T-helper 2 cell treated with Interferon-gamma antibody and Interleukin-4, amounts not matched to agents 5 μg/mL and 100 μg/mL, for 36 hours (primary cell): ENCODE measurements around the gene APH1B.
"Not testable (repeated sequence)": the region's sequence is repeated elsewhere in the genome, so short reads cannot be mapped to it uniquely, and the experiment has no call there.

Source experiments
- DNase-seq: peaks from one replicate; pipeline ENCODE4 v3.0.0; 2021; ENCODE audit warnings: low spot score
- H3K27ac Mint-ChIP-seq: one replicate; pipeline ENCODE4 v1.8.0; 2021; ENCODE audit warnings: mild to moderate bottlenecking, mixed read lengths
- H3K27me3 Mint-ChIP-seq: one replicate; pipeline ENCODE4 v1.8.0; 2021; ENCODE audit warnings: low read depth, mixed read lengths
- H3K36me3 Mint-ChIP-seq: one replicate; pipeline ENCODE4 v1.8.0; 2021; ENCODE audit warnings: low read depth, mixed read lengths
- H3K4me1 Mint-ChIP-seq: one replicate; pipeline ENCODE4 v1.8.0; 2021; ENCODE audit warnings: low read depth, mixed read lengths
- H3K4me3 Mint-ChIP-seq: one replicate; pipeline ENCODE4 v1.8.0; 2022; ENCODE audit warnings: mild to moderate bottlenecking, moderate library complexity, mixed read lengths
- H3K9me3 Mint-ChIP-seq: one replicate; pipeline ENCODE4 v1.8.0; 2021; ENCODE audit warnings: mixed read lengths

Gene APH1B

GRCh38 chr15:63337046-63337445 is 59.6 kb downstream of the APH1B start:
- no peak for DNase-seq
- Mint-ChIP-seq H3K4me1 (no peaks in the 10 kb centered on the region), H3K9me3 (no peaks in the 10 kb centered on the region), H3K27ac (no peak overlapping the region), H3K27me3 (no peaks in the 10 kb centered on the region), H3K4me3 (no peak overlapping the region), H3K36me3 (no peaks in the 10 kb centered on the region)

GRCh38 chr15:63338170-63338569 is 60.8 kb downstream of the APH1B start:
- Mint-ChIP-seq H3K4me1 (peaks cover 2% of the 10 kb centered on the region), H3K9me3 (no peaks in the 10 kb centered on the region), H3K27ac (no peak overlapping the region), H3K36me3 (no peaks in the 10 kb centered on the region), H3K27me3 (no peaks in the 10 kb centered on the region), H3K4me3 (no peak overlapping the region)
- DNase-seq: no peak

- Mint-ChIP-seq H3K36me3 (no peaks in the 10 kb centered on the region), H3K9me3 (no peaks in the 10 kb centered on the region), H3K27me3 (no peaks in the 10 kb centered on the region), H3K27ac (no peak overlapping the region), H3K4me1 (peaks cover 2% of the 10 kb centered on the region), H3K4me3 (no peak overlapping the region)
- DNase-seq: no peak
Measured at GRCh38 chr15:63339006-63339766, 61.8 kb downstream of the APH1B start.

- DNase-seq: no peak
- Mint-ChIP-seq H3K27ac (no peak overlapping the region), H3K27me3 (no peaks in the 10 kb centered on the region), H3K4me3 (no peak overlapping the region), H3K9me3 (no peaks in the 10 kb centered on the region), H3K36me3 (no peaks in the 10 kb centered on the region), H3K4me1 (peaks cover 4% of the 10 kb centered on the region)
Measured at GRCh38 chr15:63339836-63340235, 62.4 kb downstream of the APH1B start.

GRCh38 chr15:63340353-63340752 is 62.9 kb downstream of the APH1B start:
- H3K4me3 Mint-ChIP-seq: no peak overlapping the region
- no peaks in the 10 kb centered on the region for H3K27me3 Mint-ChIP-seq
- H3K27ac Mint-ChIP-seq: no peak overlapping the region
- no peaks in the 10 kb centered on the region for H3K9me3 Mint-ChIP-seq
- no peak for DNase-seq
- H3K4me1 Mint-ChIP-seq: peaks cover 6% of the 10 kb centered on the region
- H3K36me3 Mint-ChIP-seq: no peaks in the 10 kb centered on the region

- no peak overlapping the region for H3K4me3 Mint-ChIP-seq
- DNase-seq: no peak
- H3K36me3 Mint-ChIP-seq: no peaks in the 10 kb centered on the region
- H3K4me1 Mint-ChIP-seq: peaks cover 6% of the 10 kb centered on the region
- no peaks in the 10 kb centered on the region for H3K27me3 Mint-ChIP-seq
- no peak overlapping the region for H3K27ac Mint-ChIP-seq
- no peaks in the 10 kb centered on the region for H3K9me3 Mint-ChIP-seq
Measured at GRCh38 chr15:63340878-63341277, 63.5 kb downstream of the APH1B start.

GRCh38 chr15:63341898-63342297 is 64.5 kb downstream of the APH1B start:
- H3K27me3 Mint-ChIP-seq: no peaks in the 10 kb centered on the region
- no peak for DNase-seq
- peaks cover 6% of the 10 kb centered on the region for H3K4me1 Mint-ChIP-seq
- H3K4me3 Mint-ChIP-seq: no peak overlapping the region
- no peak overlapping the region for H3K27ac Mint-ChIP-seq
- no peaks in the 10 kb centered on the region for H3K9me3 Mint-ChIP-seq
- H3K36me3 Mint-ChIP-seq: no peaks in the 10 kb centered on the region

- not testable (repeated sequence) for H3K27me3 Mint-ChIP-seq, H3K36me3 Mint-ChIP-seq, H3K4me3 Mint-ChIP-seq
Measured at GRCh38 chr15:63342996-63343562, 65.7 kb downstream of the APH1B start.

GRCh38 chr15:63344731-63345390 is 67.5 kb downstream of the APH1B start:
- Mint-ChIP-seq H3K9me3 (no peaks in the 10 kb centered on the region), H3K4me3 (no peak overlapping the region), H3K36me3 (no peaks in the 10 kb centered on the region), H3K27me3 (no peaks in the 10 kb centered on the region), H3K4me1 (peaks cover 6% of the 10 kb centered on the region), H3K27ac (no peak overlapping the region)
- peak; percentile 10 for DNase-seq

More at GRCh38 chr15:63342996-63343562, 65.7 kb downstream of the APH1B start:
- not testable (repeated sequence) for H3K4me1 Mint-ChIP-seq, H3K27ac Mint-ChIP-seq, H3K9me3 Mint-ChIP-seq, DNase-seq

GRCh38 chr15:63345391-63345752 is 68.0 kb downstream of the APH1B start:
- Mint-ChIP-seq H3K4me1 (peaks cover 6% of the 10 kb centered on the region), H3K4me3 (no peak overlapping the region), H3K36me3 (no peaks in the 10 kb centered on the region), H3K27ac (no peak overlapping the region), H3K27me3 (no peaks in the 10 kb centered on the region), H3K9me3 (no peaks in the 10 kb centered on the region)
- DNase-seq: no peak

- Mint-ChIP-seq H3K9me3 (no peaks in the 10 kb centered on the region), H3K4me1 (peaks cover 6% of the 10 kb centered on the region), H3K27me3 (peaks cover 4% of the 10 kb centered on the region), H3K4me3 (no peak overlapping the region), H3K36me3 (no peaks in the 10 kb centered on the region), H3K27ac (no peak overlapping the region)
- DNase-seq: no peak
Measured at GRCh38 chr15:63347074-63347857, 69.9 kb downstream of the APH1B start.

GRCh38 chr15:63348392-63348791 is 71.0 kb downstream of the APH1B start:
- Mint-ChIP-seq H3K36me3 (no peaks in the 10 kb centered on the region), H3K9me3 (no peaks in the 10 kb centered on the region), H3K4me3 (no peak overlapping the region), H3K27ac (no peak overlapping the region), H3K4me1 (peaks cover 5% of the 10 kb centered on the region), H3K27me3 (peaks cover 4% of the 10 kb centered on the region)
- no peak for DNase-seq

- Mint-ChIP-seq H3K4me3 (no peak overlapping the region), H3K36me3 (no peaks in the 10 kb centered on the region), H3K27me3 (peaks cover 4% of the 10 kb centered on the region), H3K4me1 (peaks cover 5% of the 10 kb centered on the region), H3K27ac (no peak overlapping the region), H3K9me3 (no peaks in the 10 kb centered on the region)
- DNase-seq: no peak
Measured at GRCh38 chr15:63349156-63349555, 71.8 kb downstream of the APH1B start.

- Mint-ChIP-seq H3K27ac (no peak overlapping the region), H3K4me3 (no peak overlapping the region), H3K4me1 (peaks cover 5% of the 10 kb centered on the region), H3K27me3 (peaks cover 4% of the 10 kb centered on the region), H3K36me3 (no peaks in the 10 kb centered on the region), H3K9me3 (no peaks in the 10 kb centered on the region)
- no peak for DNase-seq
Measured at GRCh38 chr15:63349621-63350020, 72.2 kb downstream of the APH1B start.
